SK-N-SH treated with all-trans-retinoic acid at 6 μM for 48 hours (cell line): Measurements from ENCODE around the gene GNS.

ENCODE experiments used
- ATAC-seq: fragments of 200-7000 bp; cut with Tn5 transposase; 3 replicates; pipeline ENCODE4 v1.9.1; 2020; ENCODE audit warnings: mild to moderate bottlenecking, moderate library complexity
- ARNTL ChIP-seq: fragments of 450-650 bp; formaldehyde crosslinking; IDR thresholded peaks from 2 replicates; pipeline ENCODE4 v1.5.0; 2020; ENCODE audit warnings: low read depth, mild to moderate bottlenecking, moderate library complexity, borderline replicate concordance
- BACH2 ChIP-seq: fragments of 250-450 bp; sonication (Bioruptor Pico); IDR thresholded peaks from 2 replicates; pipeline ENCODE4 v1.9.0; 2021; ENCODE audit warnings: mild to moderate bottlenecking, borderline replicate concordance
- CREB5 ChIP-seq: fragments of 250-450 bp; sonication (Bioruptor Pico); IDR thresholded peaks from 2 replicates; pipeline ENCODE4 v1.5.1; 2020; ENCODE audit warnings: low read depth, mild to moderate bottlenecking, moderate library complexity
- ESRRG ChIP-seq: fragments of 250-450 bp; sonication (Bioruptor Pico); IDR thresholded peaks from 2 replicates; pipeline ENCODE4 v1.6.1; 2021; ENCODE audit warnings: mild to moderate bottlenecking
- GLIS3 ChIP-seq: fragments of 250-450 bp; sonication (Bioruptor Pico); IDR thresholded peaks from 2 replicates; pipeline ENCODE4 v1.5.0; 2020; ENCODE audit warnings: mild to moderate bottlenecking, moderate library complexity
- ISL1 ChIP-seq: fragments of 250-450 bp; sonication (Bioruptor Pico); IDR thresholded peaks from 2 replicates; pipeline ENCODE4 v2.1.2; 2022; ENCODE audit warnings: mild to moderate bottlenecking, moderate library complexity
- OSR1 ChIP-seq: fragments of 250-450 bp; sonication (Bioruptor Pico); IDR thresholded peaks from 2 replicates; pipeline ENCODE4 v1.8.0; 2022; ENCODE audit warnings: moderate library complexity, mild to moderate bottlenecking, inconsistent platforms
- PPARA ChIP-seq: fragments of 250-450 bp; sonication (Bioruptor Pico); IDR thresholded peaks from 2 replicates; pipeline ENCODE4 v1.5.0; 2020; ENCODE audit warnings: mild to moderate bottlenecking, borderline replicate concordance
- RARB ChIP-seq: fragments of 250-450 bp; sonication (Bioruptor Pico); IDR thresholded peaks from 2 replicates; pipeline ENCODE4 v1.8.0; 2021; ENCODE audit warnings: mild to moderate bottlenecking, moderate library complexity
- SNAI2 ChIP-seq: fragments of 250-450 bp; sonication (Bioruptor Pico); IDR thresholded peaks from 2 replicates; pipeline ENCODE4 v1.5.0; 2020; ENCODE audit warnings: mild to moderate bottlenecking, moderate library complexity
- TCF4 ChIP-seq: fragments of 250-450 bp; sonication (Bioruptor Pico); IDR thresholded peaks from 2 replicates; pipeline ENCODE4 v1.8.0; 2021; ENCODE audit warnings: mild to moderate bottlenecking, moderate library complexity, borderline replicate concordance
- TOX ChIP-seq: fragments of 250-450 bp; sonication (Bioruptor Pico); IDR thresholded peaks from 2 replicates; pipeline ENCODE4 v1.8.0; 2021; ENCODE audit warnings: mild to moderate bottlenecking, moderate library complexity, borderline replicate concordance
- ZC3H10 ChIP-seq: fragments of 250-450 bp; sonication (Bioruptor Pico); IDR thresholded peaks from 2 replicates; pipeline ENCODE4 v1.5.1; 2021; ENCODE audit warnings: mild to moderate bottlenecking, moderate library complexity
- ZFP3 ChIP-seq: fragments of 250-450 bp; sonication (Bioruptor Pico); IDR thresholded peaks from 2 replicates; pipeline ENCODE4 v1.5.0; 2020; ENCODE audit warnings: mild to moderate bottlenecking, moderate library complexity
- ZNF565 ChIP-seq: fragments of 450-650 bp; formaldehyde crosslinking; conservative IDR thresholded peaks from 2 replicates; pipeline ENCODE4 v1.5.0; 2020; ENCODE audit warnings: low read depth, mild to moderate bottlenecking, moderate library complexity
- ZNF70 ChIP-seq: fragments of 450-650 bp; formaldehyde crosslinking; IDR thresholded peaks from 2 replicates; pipeline ENCODE4 v1.5.0; 2020; ENCODE audit warnings: mild to moderate bottlenecking, moderate library complexity
- ZNF8 ChIP-seq: fragments of 450-650 bp; formaldehyde crosslinking; IDR thresholded peaks from 2 replicates; pipeline ENCODE4 v1.5.0; 2020; ENCODE audit warnings: mild to moderate bottlenecking, moderate library complexity
- TF ChIP-seq, protein P1 (sequence below): fragments of 250-450 bp; sonication (Bioruptor Pico); IDR thresholded peaks from 2 replicates; pipeline ENCODE4 v1.8.0; 2021; ENCODE audit warnings: low read depth, mild to moderate bottlenecking, moderate library complexity, borderline replicate concordance
- TF ChIP-seq, protein P2 (sequence below): fragments of 250-450 bp; sonication (Bioruptor Pico); IDR thresholded peaks from 2 replicates; pipeline ENCODE4 v1.5.0; 2020; ENCODE audit warnings: mild to moderate bottlenecking, moderate library complexity
- TF ChIP-seq, protein P3 (sequence below): fragments of 250-450 bp; sonication (Bioruptor Pico); IDR thresholded peaks from 2 replicates; pipeline ENCODE4 v1.5.1; 2021; ENCODE audit warnings: mild to moderate bottlenecking, moderate library complexity

Gene GNS

DNA sequence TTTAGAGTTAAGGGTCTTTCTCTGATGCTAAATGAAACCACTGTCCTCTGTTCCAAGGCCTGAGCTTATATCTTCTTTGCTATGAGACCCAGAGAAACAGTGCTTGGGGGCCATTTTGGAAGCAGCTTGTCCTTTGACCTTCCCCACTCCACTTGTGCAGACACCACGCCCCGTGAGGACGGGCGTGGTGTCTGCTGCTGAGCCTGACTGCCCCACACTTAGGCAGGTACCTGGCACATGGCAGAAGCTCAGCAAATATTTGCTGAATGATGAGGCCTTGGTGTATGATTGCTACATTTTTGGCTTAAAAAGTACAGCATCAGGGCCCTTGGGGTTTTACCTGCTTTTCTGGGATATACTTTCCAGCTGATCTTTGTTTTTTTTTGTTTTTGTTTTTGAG, 79.0 kb downstream of the GNS start:
- TF ChIP-seq ZNF8 (CRISPR knock-in tag), result no peak
- TF ChIP-seq OSR1 (CRISPR knock-in tag), result no peak
- TF ChIP-seq, protein P1, sequence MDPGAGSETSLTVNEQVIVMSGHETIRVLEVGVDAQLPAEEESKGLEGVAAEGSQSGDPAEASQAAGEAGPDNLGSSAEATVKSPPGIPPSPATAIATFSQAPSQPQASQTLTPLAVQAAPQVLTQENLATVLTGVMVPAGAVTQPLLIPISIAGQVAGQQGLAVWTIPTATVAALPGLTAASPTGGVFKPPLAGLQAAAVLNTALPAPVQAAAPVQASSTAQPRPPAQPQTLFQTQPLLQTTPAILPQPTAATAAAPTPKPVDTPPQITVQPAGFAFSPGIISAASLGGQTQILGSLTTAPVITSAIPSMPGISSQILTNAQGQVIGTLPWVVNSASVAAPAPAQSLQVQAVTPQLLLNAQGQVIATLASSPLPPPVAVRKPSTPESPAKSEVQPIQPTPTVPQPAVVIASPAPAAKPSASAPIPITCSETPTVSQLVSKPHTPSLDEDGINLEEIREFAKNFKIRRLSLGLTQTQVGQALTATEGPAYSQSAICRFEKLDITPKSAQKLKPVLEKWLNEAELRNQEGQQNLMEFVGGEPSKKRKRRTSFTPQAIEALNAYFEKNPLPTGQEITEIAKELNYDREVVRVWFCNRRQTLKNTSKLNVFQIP (CRISPR knock-in tag), result no peak
- TF ChIP-seq TOX (CRISPR knock-in tag), result no peak
- TF ChIP-seq ZNF565 (CRISPR knock-in tag), result no peak
- no peak for TF ChIP-seq SNAI2 (CRISPR knock-in tag)
- TF ChIP-seq ZC3H10 (CRISPR knock-in tag), result no peak
- ATAC-seq, result peak; percentile 4; the same call in 1 of the 3 replicates

DNA sequence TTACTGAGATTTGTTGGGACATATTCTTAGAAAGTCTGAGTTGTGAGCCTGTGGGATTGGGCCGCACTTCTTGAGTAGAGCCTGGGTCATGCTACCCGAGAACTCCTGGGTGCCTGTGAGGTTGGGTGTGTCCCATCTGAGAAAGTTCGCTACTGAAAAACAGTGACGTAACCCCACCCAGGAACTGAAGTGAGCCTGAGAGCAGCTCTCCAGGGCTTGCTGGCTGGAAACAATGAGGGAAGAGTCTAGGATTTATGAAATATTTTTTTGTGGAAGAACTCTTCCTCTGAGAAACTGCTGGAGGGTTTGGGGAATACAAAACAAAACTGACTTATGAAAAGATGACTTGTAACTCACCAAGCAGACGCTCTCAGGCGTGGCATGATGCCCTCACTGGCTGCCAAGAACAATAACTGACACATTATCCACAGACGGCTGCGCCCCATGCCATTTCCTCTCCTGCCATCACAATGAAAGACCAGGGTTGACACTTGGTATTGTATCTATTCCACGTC, 79.7 kb downstream of the GNS start:
- no peak for TF ChIP-seq ZC3H10 (CRISPR knock-in tag)
- TF ChIP-seq ZNF70 (CRISPR knock-in tag), result no peak
- no peak for TF ChIP-seq SNAI2 (CRISPR knock-in tag)
- TF ChIP-seq ESRRG (CRISPR knock-in tag), result no peak
- TF ChIP-seq, protein P2, sequence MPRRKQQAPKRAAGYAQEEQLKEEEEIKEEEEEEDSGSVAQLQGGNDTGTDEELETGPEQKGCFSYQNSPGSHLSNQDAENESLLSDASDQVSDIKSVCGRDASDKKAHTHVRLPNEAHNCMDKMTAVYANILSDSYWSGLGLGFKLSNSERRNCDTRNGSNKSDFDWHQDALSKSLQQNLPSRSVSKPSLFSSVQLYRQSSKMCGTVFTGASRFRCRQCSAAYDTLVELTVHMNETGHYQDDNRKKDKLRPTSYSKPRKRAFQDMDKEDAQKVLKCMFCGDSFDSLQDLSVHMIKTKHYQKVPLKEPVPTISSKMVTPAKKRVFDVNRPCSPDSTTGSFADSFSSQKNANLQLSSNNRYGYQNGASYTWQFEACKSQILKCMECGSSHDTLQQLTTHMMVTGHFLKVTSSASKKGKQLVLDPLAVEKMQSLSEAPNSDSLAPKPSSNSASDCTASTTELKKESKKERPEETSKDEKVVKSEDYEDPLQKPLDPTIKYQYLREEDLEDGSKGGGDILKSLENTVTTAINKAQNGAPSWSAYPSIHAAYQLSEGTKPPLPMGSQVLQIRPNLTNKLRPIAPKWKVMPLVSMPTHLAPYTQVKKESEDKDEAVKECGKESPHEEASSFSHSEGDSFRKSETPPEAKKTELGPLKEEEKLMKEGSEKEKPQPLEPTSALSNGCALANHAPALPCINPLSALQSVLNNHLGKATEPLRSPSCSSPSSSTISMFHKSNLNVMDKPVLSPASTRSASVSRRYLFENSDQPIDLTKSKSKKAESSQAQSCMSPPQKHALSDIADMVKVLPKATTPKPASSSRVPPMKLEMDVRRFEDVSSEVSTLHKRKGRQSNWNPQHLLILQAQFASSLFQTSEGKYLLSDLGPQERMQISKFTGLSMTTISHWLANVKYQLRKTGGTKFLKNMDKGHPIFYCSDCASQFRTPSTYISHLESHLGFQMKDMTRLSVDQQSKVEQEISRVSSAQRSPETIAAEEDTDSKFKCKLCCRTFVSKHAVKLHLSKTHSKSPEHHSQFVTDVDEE (CRISPR knock-in tag), result 0 out of 2 replicates have a peak, but pooled peaks have one; percentile 18
- no peak for TF ChIP-seq ARNTL (CRISPR knock-in tag)
- no peak for TF ChIP-seq ZFP3 (CRISPR knock-in tag)
- no peak for TF ChIP-seq ZNF565 (CRISPR knock-in tag)
- TF ChIP-seq, protein P3, sequence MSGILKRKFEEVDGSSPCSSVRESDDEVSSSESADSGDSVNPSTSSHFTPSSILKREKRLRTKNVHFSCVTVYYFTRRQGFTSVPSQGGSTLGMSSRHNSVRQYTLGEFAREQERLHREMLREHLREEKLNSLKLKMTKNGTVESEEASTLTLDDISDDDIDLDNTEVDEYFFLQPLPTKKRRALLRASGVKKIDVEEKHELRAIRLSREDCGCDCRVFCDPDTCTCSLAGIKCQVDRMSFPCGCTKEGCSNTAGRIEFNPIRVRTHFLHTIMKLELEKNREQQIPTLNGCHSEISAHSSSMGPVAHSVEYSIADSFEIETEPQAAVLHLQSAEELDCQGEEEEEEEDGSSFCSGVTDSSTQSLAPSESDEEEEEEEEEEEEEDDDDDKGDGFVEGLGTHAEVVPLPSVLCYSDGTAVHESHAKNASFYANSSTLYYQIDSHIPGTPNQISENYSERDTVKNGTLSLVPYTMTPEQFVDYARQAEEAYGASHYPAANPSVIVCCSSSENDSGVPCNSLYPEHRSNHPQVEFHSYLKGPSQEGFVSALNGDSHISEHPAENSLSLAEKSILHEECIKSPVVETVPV (CRISPR knock-in tag), result no peak
- no peak for TF ChIP-seq PPARA (CRISPR knock-in tag)
- no peak for TF ChIP-seq CREB5
- no peak for TF ChIP-seq BACH2 (CRISPR knock-in tag)
- no peak for TF ChIP-seq GLIS3 (CRISPR knock-in tag)
- TF ChIP-seq, protein P1 (CRISPR knock-in tag), result no peak
- TF ChIP-seq TCF4 (CRISPR knock-in tag), result peak; percentile 28; the same call in 1 of the 2 replicates
- TF ChIP-seq ZNF8 (CRISPR knock-in tag), result no peak
- peak; percentile 85 for ATAC-seq

DNA sequence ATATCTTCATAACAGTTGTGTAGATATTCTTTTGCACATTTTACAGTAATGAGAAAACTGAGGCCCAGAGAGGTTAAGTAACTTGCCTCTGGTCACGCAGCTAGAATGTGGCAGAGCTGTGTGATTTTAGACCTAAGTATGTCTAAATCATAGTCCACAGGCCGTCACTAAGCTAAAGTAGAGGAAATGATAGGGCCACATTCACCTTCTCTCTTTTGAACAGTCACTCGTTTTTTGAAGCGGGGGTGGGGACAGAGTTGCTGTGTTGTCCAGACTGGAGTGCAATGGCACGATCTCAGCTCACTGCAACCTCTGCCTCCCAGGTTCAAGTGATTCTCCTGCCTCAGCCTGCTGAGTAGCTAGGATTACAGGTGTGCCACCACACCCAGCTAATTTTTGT, 80.4 kb downstream of the GNS start:
- ATAC-seq, result no peak
- TF ChIP-seq ISL1, result no peak
- TF ChIP-seq ZNF565 (CRISPR knock-in tag), result no peak
- no peak for TF ChIP-seq BACH2 (CRISPR knock-in tag)
- TF ChIP-seq RARB (CRISPR knock-in tag), result no peak
- no peak for TF ChIP-seq CREB5
- no peak for TF ChIP-seq ZNF8 (CRISPR knock-in tag)
- TF ChIP-seq, protein P1 (CRISPR knock-in tag), result no peak
- TF ChIP-seq, all 23 proteins: peak for 0
